BJ (cell line): Measurements from ENCODE around the gene FMO2. TPM values are rescaled to one million over a fixed set of nuclear protein-coding genes. Genes with fewer than 3 reads are reported as not detected.

Experiments used
- CTCF ChIA-PET: fragments of 350-600 bp; formaldehyde crosslinking; extraction: SDS; loops from one replicate; lab custom pipeline; 2021; ENCODE audit warnings: antibody characterized with exemption, inconsistent platforms; lab: Yijun Ruan, JAX
- POLR2A ChIA-PET: fragments of 300-600 bp; sonication (Branson Sonifier 250); formaldehyde crosslinking; extraction: SDS; loops from one replicate; lab custom pipeline; 2021; ENCODE audit warnings: antibody characterized with exemption; lab: Charles Lee
- DNase-seq: peaks from one replicate; pipeline ENCODE4 v3.0.0-alpha.2; 2011; ENCODE audit warnings: low read depth
- H3K27me3 ChIP-seq: 2 replicates; pipeline ENCODE4 v1.6.0; 2011; ENCODE audit warnings: low read length; ENCODE audit not compliant: control insufficient read depth, insufficient read depth
- H3K36me3 ChIP-seq: 2 replicates; pipeline ENCODE4 v1.5.1; 2011; ENCODE audit warnings: low read length; ENCODE audit not compliant: control insufficient read depth, insufficient read depth
- H3K4me3 ChIP-seq: 2 replicates; pipeline ENCODE4 v1.5.1; 2011; ENCODE audit warnings: low read depth, mild to moderate bottlenecking, control low read depth, low read length
- CTCF ChIP-seq: IDR thresholded peaks from 2 replicates; pipeline ENCODE4 v1.5.1; 2011; ENCODE audit warnings: low read depth, mild to moderate bottlenecking, control low read depth, inconsistent platforms, low read length, moderate library complexity; ENCODE audit not compliant: insufficient read depth
- polyA plus RNA-seq: library from polyadenylated mRNA; depleted of rRNA; stranded (reverse); fragments of >200 nt; gene quantifications from 2 replicates; pipeline ENCODE4 v1.2.3, GENCODE V29; 2011

FMO2 gene
- polyA plus RNA-seq, 1 experiment: 0.17 TPM

DNA sequence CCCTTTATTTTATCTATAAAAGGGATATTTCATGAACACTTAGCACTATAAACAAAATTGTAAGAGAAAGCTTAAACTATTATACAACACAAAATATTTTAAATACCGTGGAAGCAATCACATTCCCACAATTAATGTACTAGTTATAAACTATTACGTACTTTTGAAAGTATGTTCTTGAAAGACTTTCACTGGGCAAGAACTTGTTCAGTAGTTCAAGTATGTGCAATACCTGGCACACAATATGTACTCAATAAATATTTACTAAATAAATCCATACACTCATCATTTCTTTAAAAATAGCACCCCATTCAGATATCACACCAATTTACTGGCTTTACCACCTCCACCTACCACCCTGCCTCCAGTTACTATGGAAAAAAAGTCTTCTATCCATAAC is 12.6 kb upstream of the FMO2 start:
- Histone ChIP-seq H3K4me3 (no peak overlapping the region), H3K27me3 (no peaks in the 10 kb centered on the region), H3K36me3 (no peaks in the 10 kb centered on the region)
- ChIA-PET CTCF (interaction anchor here (0.7 to 1.0 kb wide), 3 partner anchors 14 to 572 kb away, joined by 3 to 4 read pairs (median 4); no protein-coding TSS in a partner anchor), POLR2A (no interaction called here)
- DNase-seq: no peak
- no peak for TF ChIP-seq CTCF

- CTCF ChIA-PET: interaction anchor here (0.7 to 3.6 kb wide), 7 partner anchors 14 to 573 kb away, joined by 3 to 16 read pairs (median 4); partner anchors contain the start of gene FMO4
- H3K27me3 ChIP-seq: no peaks in the 10 kb centered on the region
- TF ChIP-seq CTCF: no peak
- DNase-seq: no peak
- H3K4me3 ChIP-seq: no peak overlapping the region
- no peaks in the 10 kb centered on the region for H3K36me3 ChIP-seq
- POLR2A ChIA-PET: interaction anchor here (0.5 kb wide), 1 partner anchor 31 kb away, joined by 3 read pairs; no protein-coding TSS in a partner anchor
Observed at GRCh38 chr1:171173069-171173468, 12.0 kb upstream of the FMO2 start.

DNA sequence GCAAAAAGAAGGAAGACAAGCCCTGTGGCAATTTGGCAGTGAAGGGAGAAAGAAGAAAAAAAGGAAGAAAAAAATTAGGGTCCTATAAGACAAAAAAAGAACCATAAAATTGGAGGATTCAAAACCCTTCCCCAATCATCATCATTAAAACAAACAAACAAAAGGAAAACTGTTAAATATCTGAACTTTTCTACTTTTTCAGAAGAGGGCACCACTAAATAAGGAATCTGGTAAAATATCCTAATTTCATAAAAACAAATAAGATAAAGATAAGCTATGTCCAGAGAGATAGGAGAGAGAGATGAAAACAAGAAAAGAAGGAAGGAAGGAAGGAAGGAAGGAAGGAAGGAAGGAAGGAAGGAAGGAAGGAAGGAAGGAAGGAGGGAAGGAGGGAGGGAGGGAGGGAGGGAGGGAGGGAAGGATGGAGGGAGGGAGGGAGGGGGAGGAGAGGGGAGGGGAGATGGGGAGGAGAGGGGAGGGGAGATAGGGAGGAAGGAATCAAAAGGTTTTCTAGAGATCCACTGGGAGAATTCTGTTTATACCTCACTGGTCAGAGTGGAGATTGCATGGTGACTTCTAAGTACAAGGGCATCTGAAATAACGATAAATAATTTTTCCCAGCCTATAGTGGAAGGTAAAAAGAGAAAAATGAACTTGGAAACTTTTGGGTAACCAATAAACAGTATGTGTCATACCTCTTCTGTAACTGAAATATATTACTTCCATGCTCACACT is 10.4 kb upstream of the FMO2 start:
- no peaks in the 10 kb centered on the region for H3K27me3 ChIP-seq
- no peaks in the 10 kb centered on the region for H3K36me3 ChIP-seq
- no peak for DNase-seq
- no peak overlapping the region for H3K4me3 ChIP-seq
- POLR2A ChIA-PET: interaction anchor here (1.2 kb wide), 1 partner anchor 32 kb away, joined by 4 read pairs; no protein-coding TSS in a partner anchor
- CTCF ChIA-PET: interaction anchor here (1.0 to 3.7 kb wide), 8 partner anchors 15 to 139 kb away, joined by 3 to 16 read pairs (median 6); partner anchors contain the start of gene FMO4
- no peak for TF ChIP-seq CTCF

DNA sequence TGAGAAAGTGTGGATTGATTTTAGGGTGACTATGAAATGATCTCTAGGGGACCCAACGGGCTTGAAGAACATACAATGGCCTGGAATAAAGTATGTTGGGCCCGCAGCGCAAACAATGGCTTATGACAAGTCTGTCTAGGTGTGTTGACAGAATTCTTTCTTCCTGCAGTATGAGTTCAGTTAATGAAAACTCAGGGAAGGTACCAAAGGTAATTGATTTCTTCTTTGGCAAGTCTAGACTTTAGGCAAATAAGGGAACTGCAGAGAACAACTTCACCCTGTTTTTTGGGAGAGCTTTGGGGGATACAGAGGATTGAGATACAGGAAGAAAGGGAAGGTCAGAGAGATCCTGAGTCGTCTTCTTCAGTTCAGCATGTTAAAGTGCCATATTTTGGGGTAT is 7.8 kb upstream of the FMO2 start:
- CTCF ChIA-PET: interaction anchor here (3.6 to 3.7 kb wide), 2 partner anchors 13 to 49 kb away, joined by 13 to 19 read pairs; no protein-coding TSS in a partner anchor
- H3K27me3 ChIP-seq: no peaks in the 10 kb centered on the region
- H3K36me3 ChIP-seq: no peaks in the 10 kb centered on the region
- POLR2A ChIA-PET: no interaction called here
- no peak for TF ChIP-seq CTCF
- H3K4me3 ChIP-seq: no peak overlapping the region
- DNase-seq: no peak
